Breast epithelium (tissue), 4 donors: ENCODE measurements around the gene VRK1. TPM values are rescaled to one million over a fixed set of nuclear protein-coding genes. Genes with fewer than 3 reads are reported as not detected.

Source experiments
- DNase-seq, 2 donors: peaks; one replicate each; pipeline ENCODE4 v3.0.0-alpha.2; 2019; ENCODE audit warnings: low spot score in 2 of 2
- H3K27ac ChIP-seq, 2 donors: fragments of 200-600 bp; sonication (generic) in 1 of 2; one replicate each; pipeline ENCODE4 v1.5.1; 2016 to 2019; ENCODE audit warnings: mild to moderate bottlenecking in 1 of 2
- H3K27me3 ChIP-seq, 2 donors: fragments of 200-600 bp; sonication (generic) in 1 of 2; one replicate each; pipeline versions ENCODE4 v1.5.1 to v1.6.0; 2017 to 2019; ENCODE audit warnings: control low read depth in 1 of 2, mild to moderate bottlenecking in 1 of 2
- H3K36me3 ChIP-seq: fragments of 200-600 bp; one replicate; pipeline ENCODE4 v1.5.1; 2019
- H3K4me1 ChIP-seq, 2 donors: fragments of 200-600 bp; sonication (generic); one replicate each; pipeline ENCODE4 v1.5.1; 2016 to 2019; ENCODE audit warnings: control low read depth in 1 of 2
- H3K4me3 ChIP-seq, 3 donors: fragments of 200-600 bp; sonication (generic); 1 replicate in 2 of 3; 2 replicates in 1 of 3; pipeline ENCODE4 v1.5.1; 2016 to 2019; ENCODE audit warnings: mild to moderate bottlenecking in 3 of 3, moderate library complexity in 2 of 3
- H3K9me3 ChIP-seq, 2 donors: fragments of 200-600 bp; sonication (generic) in 1 of 2; one replicate each; pipeline ENCODE4 v1.5.1; 2016 to 2019; ENCODE audit warnings: control low read depth in 1 of 2
- POLR2A ChIP-seq: fragments of 450-650 bp; IDR thresholded peaks from one replicate; pipeline ENCODE4 v1.6.1; 2016; ENCODE audit warnings: antibody characterized with exemption, mild to moderate bottlenecking, moderate library complexity
- POLR2AphosphoS5 ChIP-seq, 3 donors: sonication (generic); formaldehyde crosslinking; IDR thresholded peaks; one replicate each; pipeline ENCODE4 v1.6.1; 2017; ENCODE audit warnings: antibody characterized with exemption in 3 of 3
- intact Hi-C: fragments of 100-400 bp; cut with DNase I; formaldehyde crosslinking; loops from one replicate; pipeline ENCODE4 v1.15.1; 2023; ENCODE audit warnings: low total_unique reads
- total RNA-seq, 3 donors: library from RNA; depleted of rRNA; stranded (reverse); fragments of >200 nt; gene quantifications; one replicate each; pipeline ENCODE4 v1.1.0, GENCODE V29; 2016
- TF ChIP-seq, protein P1 (sequence below), 3 donors: fragments of 450-650 bp; IDR thresholded peaks; one replicate each; pipeline ENCODE4 v1.5.1; 2016 to 2017; ENCODE audit warnings: antibody characterized with exemption in 3 of 3, mild to moderate bottlenecking in 3 of 3, moderate library complexity in 3 of 3

The VRK1 gene
- total RNA-seq, 3 donors from 2014 or later: 13.1 to 19.9 (median 16.7) TPM

DNA sequence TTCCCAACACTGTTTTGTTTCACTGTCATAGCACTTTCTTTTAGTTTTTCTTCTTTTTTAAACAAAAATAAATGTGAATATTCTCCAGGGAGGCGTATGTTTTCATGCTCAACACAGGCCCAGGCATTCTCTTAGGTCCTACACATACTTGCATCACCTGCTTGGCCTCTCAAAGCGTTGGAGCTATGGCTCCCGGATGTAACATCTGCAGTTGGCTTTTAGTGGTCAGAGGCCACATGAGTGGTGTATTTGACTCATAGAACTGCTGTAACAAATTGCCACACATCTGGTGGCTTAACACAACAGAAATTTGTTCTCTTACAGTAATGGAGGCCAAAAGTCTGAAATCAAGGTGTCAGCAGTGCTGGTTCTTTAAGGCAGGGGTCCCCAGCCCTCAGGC lies 44.6 kb upstream of the VRK1 start:
- no peak overlapping the region for H3K27ac ChIP-seq
- no peaks in the 10 kb centered on the region for H3K9me3 ChIP-seq
- TF ChIP-seq, protein P1, sequence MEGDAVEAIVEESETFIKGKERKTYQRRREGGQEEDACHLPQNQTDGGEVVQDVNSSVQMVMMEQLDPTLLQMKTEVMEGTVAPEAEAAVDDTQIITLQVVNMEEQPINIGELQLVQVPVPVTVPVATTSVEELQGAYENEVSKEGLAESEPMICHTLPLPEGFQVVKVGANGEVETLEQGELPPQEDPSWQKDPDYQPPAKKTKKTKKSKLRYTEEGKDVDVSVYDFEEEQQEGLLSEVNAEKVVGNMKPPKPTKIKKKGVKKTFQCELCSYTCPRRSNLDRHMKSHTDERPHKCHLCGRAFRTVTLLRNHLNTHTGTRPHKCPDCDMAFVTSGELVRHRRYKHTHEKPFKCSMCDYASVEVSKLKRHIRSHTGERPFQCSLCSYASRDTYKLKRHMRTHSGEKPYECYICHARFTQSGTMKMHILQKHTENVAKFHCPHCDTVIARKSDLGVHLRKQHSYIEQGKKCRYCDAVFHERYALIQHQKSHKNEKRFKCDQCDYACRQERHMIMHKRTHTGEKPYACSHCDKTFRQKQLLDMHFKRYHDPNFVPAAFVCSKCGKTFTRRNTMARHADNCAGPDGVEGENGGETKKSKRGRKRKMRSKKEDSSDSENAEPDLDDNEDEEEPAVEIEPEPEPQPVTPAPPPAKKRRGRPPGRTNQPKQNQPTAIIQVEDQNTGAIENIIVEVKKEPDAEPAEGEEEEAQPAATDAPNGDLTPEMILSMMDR (IDR thresholded peaks at IDR 0.05): no peak
- TF ChIP-seq POLR2AphosphoS5 (IDR thresholded peaks at IDR 0.05) (no peak), POLR2A (no peak)
- H3K27me3 ChIP-seq: peaks cover 0 to 21% of the 10 kb centered on the region in 2 donors
- no peaks in the 10 kb centered on the region for H3K4me1 ChIP-seq
- DNase-seq: peak in 1 of 2 donors; percentile 27
- intact Hi-C loops: no loop called here
- no peaks in the 10 kb centered on the region for H3K36me3 ChIP-seq
- H3K4me3 ChIP-seq: no peak overlapping the region

DNA sequence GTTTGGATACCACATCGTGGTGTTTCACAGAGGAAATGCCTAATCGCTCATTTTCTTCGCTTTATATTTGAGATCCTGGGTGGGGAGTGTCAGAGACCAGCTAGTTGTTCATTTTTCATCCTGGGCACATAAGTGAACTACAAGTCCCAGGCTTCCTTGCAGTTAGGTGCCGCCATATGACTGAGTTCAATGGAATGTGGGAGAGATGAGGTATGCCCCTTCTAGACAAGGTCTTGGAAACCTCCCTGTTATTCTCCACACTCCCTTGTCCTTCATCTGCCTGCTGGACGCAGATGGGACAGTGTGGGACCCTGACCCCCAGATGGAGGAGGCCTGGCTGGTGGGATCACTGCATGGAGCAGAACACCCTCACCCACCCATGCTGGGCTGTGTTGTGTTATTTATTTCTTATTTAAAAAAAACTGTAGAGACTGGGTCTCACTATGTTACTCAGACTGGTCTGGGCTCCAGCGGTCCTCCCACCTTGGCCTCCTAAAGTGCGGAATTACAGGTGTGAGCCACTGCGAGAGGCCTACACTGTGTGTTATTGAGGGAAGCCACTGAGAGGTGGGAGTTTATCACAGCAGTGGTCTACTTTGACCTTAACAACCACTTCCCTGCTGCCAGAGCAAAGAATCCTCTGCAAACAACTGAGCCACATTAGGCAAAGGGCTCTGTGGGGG lies 42.9 kb upstream of the VRK1 start:
- no peak overlapping the region for H3K27ac ChIP-seq
- intact Hi-C loops: no loop called here
- no peaks in the 10 kb centered on the region for H3K9me3 ChIP-seq
- H3K4me1 ChIP-seq: no peaks in the 10 kb centered on the region
- no peak for DNase-seq
- no peaks in the 10 kb centered on the region for H3K36me3 ChIP-seq
- H3K27me3 ChIP-seq: peaks cover 0 to 24% of the 10 kb centered on the region in 2 donors
- H3K4me3 ChIP-seq: no peak overlapping the region
- TF ChIP-seq POLR2A: no peak
- TF ChIP-seq POLR2AphosphoS5 (IDR thresholded peaks at IDR 0.05): no peak
- TF ChIP-seq, protein P1 (IDR thresholded peaks at IDR 0.05): no peak

DNA sequence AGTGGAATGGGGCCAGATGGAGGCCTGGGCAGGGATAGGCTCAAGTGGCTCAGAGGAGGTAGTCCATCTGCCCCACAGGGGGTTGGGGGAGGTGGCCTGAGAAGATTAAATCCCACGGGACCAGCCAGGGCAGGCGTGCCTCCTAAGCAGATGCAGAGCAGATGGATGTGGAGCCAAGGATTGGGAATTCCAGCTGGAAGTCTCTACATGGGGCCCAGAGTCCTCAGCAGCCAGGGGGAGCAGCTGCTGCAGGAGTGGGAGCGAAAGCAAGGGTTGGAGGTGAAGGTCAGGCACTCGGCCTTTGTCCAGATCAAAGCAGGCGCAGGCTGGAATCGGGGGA lies 42.4 kb upstream of the VRK1 start:
- Histone ChIP-seq H3K4me1 (no peaks in the 10 kb centered on the region), H3K4me3 (no peak overlapping the region), H3K9me3 (no peaks in the 10 kb centered on the region), H3K36me3 (no peaks in the 10 kb centered on the region), H3K27me3 (peaks cover 0 to 24% of the 10 kb centered on the region in 2 donors), H3K27ac (no peak overlapping the region)
- no peak for TF ChIP-seq POLR2AphosphoS5 (IDR thresholded peaks at IDR 0.05)
- no peak for TF ChIP-seq POLR2A
- TF ChIP-seq, protein P1 (IDR thresholded peaks at IDR 0.05): no peak
- peak in 1 of 2 donors; percentile 45 for DNase-seq
- intact Hi-C loops: no loop called here

DNA sequence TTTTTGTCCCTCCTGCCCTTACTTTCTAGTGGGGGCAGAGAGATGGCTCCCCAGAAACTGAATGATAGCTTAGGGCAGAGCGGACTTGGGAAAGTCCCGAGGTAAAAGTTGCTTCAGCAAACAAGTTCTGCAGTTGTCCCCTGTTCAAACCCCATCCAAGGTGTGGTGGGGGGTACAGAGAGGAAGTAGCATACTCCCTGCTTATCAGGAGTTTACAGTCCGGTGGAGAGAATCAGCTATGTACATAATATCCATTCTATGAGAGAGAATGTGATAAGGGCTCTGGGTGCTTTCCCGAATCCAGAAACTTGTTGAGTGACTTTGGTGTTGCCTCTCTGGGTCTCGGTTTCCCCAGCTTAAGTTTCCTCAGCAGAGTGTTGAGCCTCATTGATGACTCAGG lies 40.4 kb upstream of the VRK1 start:
- DNase-seq: no peak
- no peak overlapping the region for H3K27ac ChIP-seq
- TF ChIP-seq POLR2AphosphoS5 (IDR thresholded peaks at IDR 0.05) (no peak), POLR2A (no peak)
- TF ChIP-seq, protein P1 (IDR thresholded peaks at IDR 0.05): no peak
- H3K9me3 ChIP-seq: no peaks in the 10 kb centered on the region
- no peaks in the 10 kb centered on the region for H3K4me1 ChIP-seq
- no peaks in the 10 kb centered on the region for H3K36me3 ChIP-seq
- intact Hi-C loops: no loop called here
- no peak overlapping the region for H3K4me3 ChIP-seq
- H3K27me3 ChIP-seq: peaks cover 0 to 20% of the 10 kb centered on the region in 2 donors

DNA sequence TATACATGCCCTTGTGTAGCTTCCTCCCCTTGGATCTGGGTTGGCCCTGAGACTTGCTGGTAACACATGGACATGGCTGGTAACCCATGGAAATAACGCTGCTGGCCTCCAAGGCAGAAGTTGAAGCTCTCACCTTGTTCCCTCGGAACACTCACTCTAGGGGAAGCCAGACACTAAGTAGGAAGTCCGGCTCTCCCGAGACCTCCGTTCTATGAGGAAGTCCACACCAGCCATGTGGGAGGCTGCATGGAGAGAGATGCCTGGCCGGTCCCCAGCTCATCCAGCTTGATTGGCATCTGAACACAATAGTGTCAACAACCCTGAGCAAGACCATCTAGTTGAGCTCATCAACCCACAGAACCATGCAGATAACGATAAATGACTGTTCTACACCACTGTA lies 39.7 kb upstream of the VRK1 start:
- no peaks in the 10 kb centered on the region for H3K9me3 ChIP-seq
- DNase-seq: peak in 1 of 2 donors; percentile 19
- intact Hi-C loops: no loop called here
- H3K4me3 ChIP-seq: no peak overlapping the region
- TF ChIP-seq POLR2AphosphoS5 (IDR thresholded peaks at IDR 0.05) (no peak), POLR2A (no peak)
- TF ChIP-seq, protein P1 (IDR thresholded peaks at IDR 0.05): no peak
- H3K27me3 ChIP-seq: peaks cover 0 to 20% of the 10 kb centered on the region in 2 donors
- H3K4me1 ChIP-seq: no peaks in the 10 kb centered on the region
- no peaks in the 10 kb centered on the region for H3K36me3 ChIP-seq
- H3K27ac ChIP-seq: no peak overlapping the region
